ENCODE results near the gene ARHGAP5.
"Not testable (repeated sequence)": the region's sequence is repeated elsewhere in the genome, so short reads cannot be mapped to it uniquely, and the experiment has no call there.

Gene ARHGAP5

GRCh38 chr14:32126899-32127730 lies 50.0 kb downstream of the ARHGAP5 start:
- not testable (repeated sequence) for DNase-seq

GRCh38 chr14:32127731-32128654 lies 50.9 kb downstream of the ARHGAP5 start:
- DNase-seq: not testable (repeated sequence)

- no peak for DNase-seq
Measured at GRCh38 chr14:32128703-32129102, 51.6 kb downstream of the ARHGAP5 start.

- no peak for DNase-seq
Measured at GRCh38 chr14:32129124-32129523, 52.0 kb downstream of the ARHGAP5 start.

- DNase-seq: not testable (repeated sequence)
Measured at GRCh38 chr14:32131689-32132088, 54.6 kb downstream of the ARHGAP5 start.

- DNase-seq: no peak
Measured at GRCh38 chr14:32134448-32135097, 57.5 kb downstream of the ARHGAP5 start.

GRCh38 chr14:32136027-32136825 lies 59.1 kb downstream of the ARHGAP5 start:
- no peak for DNase-seq

GRCh38 chr14:32137313-32137712 lies 60.2 kb downstream of the ARHGAP5 start:
- DNase-seq: no peak

GRCh38 chr14:32137892-32138291 lies 60.8 kb downstream of the ARHGAP5 start:
- no peak for DNase-seq

- no peak for DNase-seq
Measured at GRCh38 chr14:32142341-32142740, 65.2 kb downstream of the ARHGAP5 start.

- DNase-seq: no peak
Measured at GRCh38 chr14:32142754-32143437, 65.8 kb downstream of the ARHGAP5 start.

- DNase-seq: no peak
Measured at GRCh38 chr14:32150392-32150791, 73.3 kb downstream of the ARHGAP5 start.

- no peak for DNase-seq
Measured at GRCh38 chr14:32166029-32166428, 88.9 kb downstream of the ARHGAP5 start.

GRCh38 chr14:32166924-32167323 lies 89.8 kb downstream of the ARHGAP5 start:
- no peak for DNase-seq

GRCh38 chr14:32167907-32168306 lies 90.8 kb downstream of the ARHGAP5 start:
- DNase-seq: no peak

GRCh38 chr14:32169191-32169590 lies 92.1 kb downstream of the ARHGAP5 start:
- no peak for DNase-seq

- no peak for DNase-seq
Measured at GRCh38 chr14:32171469-32171868, 94.4 kb downstream of the ARHGAP5 start.

GRCh38 chr14:32183151-32184058 lies 106.3 kb downstream of the ARHGAP5 start:
- DNase-seq: no peak

GRCh38 chr14:32185097-32185496 lies 108.0 kb downstream of the ARHGAP5 start:
- DNase-seq: no peak

- no peak for DNase-seq
Measured at GRCh38 chr14:32186248-32186647, 109.1 kb downstream of the ARHGAP5 start.

- DNase-seq: no peak
Measured at GRCh38 chr14:32189811-32190210, 112.7 kb downstream of the ARHGAP5 start.
